ENCODE data around the gene PLCB2. TPM values are rescaled to one million over a fixed set of nuclear protein-coding genes. Genes with fewer than 3 reads are reported as not detected.

PLCB2 gene
- total and polyA plus RNA-seq, 2 donors (not counting 1 experiment from before 2014, with no cell fraction given): 166 to 312 TPM

DNA sequence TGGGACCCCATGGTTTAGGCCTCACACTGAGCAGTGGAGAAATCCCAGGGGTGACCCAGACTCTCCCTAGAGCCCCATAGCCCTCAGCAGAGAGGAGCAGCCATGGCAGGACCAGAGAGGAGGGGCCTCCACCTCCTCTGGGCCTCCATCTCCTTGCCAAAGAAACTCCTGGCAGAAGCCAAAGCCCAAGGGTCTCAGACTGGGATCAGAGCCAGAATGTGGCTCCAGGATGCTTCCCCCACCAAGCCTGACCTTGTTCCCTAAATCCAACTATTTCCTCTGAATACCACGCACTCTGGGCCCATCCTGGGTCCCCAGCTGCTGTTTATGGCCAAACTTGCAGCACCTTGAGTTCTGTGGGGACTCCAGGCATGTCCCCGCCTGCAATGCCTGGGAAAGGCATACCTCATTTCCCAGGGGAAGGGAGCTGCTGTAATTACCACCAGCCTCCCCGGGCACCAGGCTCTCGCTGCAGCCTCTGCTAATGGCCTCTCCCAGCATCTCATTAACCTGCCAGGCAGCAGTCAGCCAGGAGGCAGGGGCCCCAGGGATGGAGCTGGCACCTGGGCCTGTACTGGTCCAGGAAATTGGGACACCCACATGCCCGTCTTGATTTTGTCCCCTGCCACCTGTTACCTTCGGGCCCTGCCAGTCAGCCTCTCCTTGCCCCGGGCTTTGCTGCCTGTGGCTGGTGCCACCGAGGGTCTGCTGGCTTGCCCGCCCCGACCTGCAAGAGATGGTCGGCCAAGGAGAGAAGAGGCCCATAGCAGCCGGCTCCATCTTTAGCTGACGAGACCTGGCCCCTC is 28.4 kb upstream of the PLCB2 start:
- Histone ChIP-seq H3K4me3 (ENCODE audit: control extremely low read depth in 1 of 5, extremely low read depth in 1 of 5, insufficient read depth in 1 of 5, low read depth in 2 of 5, low read length in 4 of 5) (no peak overlapping the region), H3K9me3 (ENCODE audit: control extremely low read depth in 1 of 3, control insufficient read depth in 2 of 3, insufficient read depth in 1 of 3, low read length in 2 of 3) (no peaks in the 10 kb centered on the region), H3K4me1 (ENCODE audit: control insufficient read depth in 2 of 2, insufficient read depth in 2 of 2, low read length in 2 of 2) (peaks cover 21 to 31% of the 10 kb centered on the region in 2 donors), H3K36me3 (replicated peaks in 1 of 2; ENCODE audit: control extremely low read depth in 1 of 2, control insufficient read depth in 1 of 2, extremely low read depth in 1 of 2, insufficient read depth in 2 of 2, low read length in 1 of 2) (no peaks in the 10 kb centered on the region), H3K27ac (ENCODE audit: low read length in 2 of 2) (no peak overlapping the region), H4K20me1 (ENCODE audit: control insufficient read depth, insufficient read depth, low read length, poor library complexity, severe bottlenecking) (no peaks in the 10 kb centered on the region), H3K27me3 (replicated peaks in 1 of 4; ENCODE audit: control extremely low read depth in 1 of 4, control insufficient read depth in 3 of 4, insufficient read depth in 4 of 4, low read length in 3 of 4) (peaks cover 0 to 12% (median 0%) of the 10 kb centered on the region in 4 experiments), H3K79me2 (ENCODE audit: control insufficient read depth, insufficient read depth, low read length) (no peaks in the 10 kb centered on the region), H3K9ac (ENCODE audit: low read length) (no peak overlapping the region), H3K4me2 (replicated peaks; ENCODE audit: low read depth, low read length, poor library complexity, severe bottlenecking) (peak overlapping the region; percentile 37), H2AFZ (ENCODE audit: insufficient read depth, low read depth, low read length, poor library complexity, severe bottlenecking) (no peak overlapping the region)
- Mint-ChIP-seq H3K4me1 (peaks cover 28% of the 10 kb centered on the region), H3K27ac (no peak overlapping the region), H3K27me3 (peaks cover 4% of the 10 kb centered on the region), H3K9me3 (ENCODE audit: insufficient read depth) (no peaks in the 10 kb centered on the region), H3K4me3 (no peak overlapping the region)
- ChIA-PET POLR2A (interaction anchor here (1.3 to 1.7 kb wide), 2 partner anchors 13 to 58 kb away, joined by 3 to 4 read pairs; no protein-coding TSS in a partner anchor), CTCF (interaction anchor here (1.0 to 15.0 kb wide), 20 partner anchors 8 to 650 kb away, joined by 3 to 382 read pairs (median 14); partner anchors contain the start of genes ANKRD63, DISP2, FSIP1 and INAFM2)
- DNase-seq (no peak), ATAC-seq (ENCODE audit: low read depth) (no peak)
- WGBS (ENCODE audit: insufficient coverage): 72% methylated on average over 9 of the region's 13 CpGs
- TF ChIP-seq EZH2 (IDR thresholded peaks at IDR 0.05; ENCODE audit: borderline replicate concordance, insufficient read depth, low read depth, low read length, poor library complexity, severe bottlenecking): no peak
- TF ChIP-seq, protein P1, sequence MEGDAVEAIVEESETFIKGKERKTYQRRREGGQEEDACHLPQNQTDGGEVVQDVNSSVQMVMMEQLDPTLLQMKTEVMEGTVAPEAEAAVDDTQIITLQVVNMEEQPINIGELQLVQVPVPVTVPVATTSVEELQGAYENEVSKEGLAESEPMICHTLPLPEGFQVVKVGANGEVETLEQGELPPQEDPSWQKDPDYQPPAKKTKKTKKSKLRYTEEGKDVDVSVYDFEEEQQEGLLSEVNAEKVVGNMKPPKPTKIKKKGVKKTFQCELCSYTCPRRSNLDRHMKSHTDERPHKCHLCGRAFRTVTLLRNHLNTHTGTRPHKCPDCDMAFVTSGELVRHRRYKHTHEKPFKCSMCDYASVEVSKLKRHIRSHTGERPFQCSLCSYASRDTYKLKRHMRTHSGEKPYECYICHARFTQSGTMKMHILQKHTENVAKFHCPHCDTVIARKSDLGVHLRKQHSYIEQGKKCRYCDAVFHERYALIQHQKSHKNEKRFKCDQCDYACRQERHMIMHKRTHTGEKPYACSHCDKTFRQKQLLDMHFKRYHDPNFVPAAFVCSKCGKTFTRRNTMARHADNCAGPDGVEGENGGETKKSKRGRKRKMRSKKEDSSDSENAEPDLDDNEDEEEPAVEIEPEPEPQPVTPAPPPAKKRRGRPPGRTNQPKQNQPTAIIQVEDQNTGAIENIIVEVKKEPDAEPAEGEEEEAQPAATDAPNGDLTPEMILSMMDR (IDR thresholded peaks at IDR 0.05): no peak
- intact Hi-C loops (cut with micrococcal nuclease): no loop called here
